RPMI7951 (cell line): ENCODE results near the gene IL18RAP. TPM values are rescaled to one million over a fixed set of nuclear protein-coding genes. Genes with fewer than 3 reads are reported as not detected.

ENCODE experiments used
- DNase-seq: peaks from one replicate; pipeline ENCODE4 v3.0.0-alpha.2; 2012; ENCODE audit warnings: low read depth
- total RNA-seq: library from RNA; depleted of rRNA; stranded (reverse); fragments of >200 nt; shearing (Covaris generic); gene quantifications from 2 replicates; pipeline ENCODE4 v1.2.3, GENCODE V29; 2014

IL18RAP gene
- total RNA-seq, 1 experiment from 2014 or later: not detected

GRCh38 chr2:102423368-102423767 is 408 bp downstream of the IL18RAP start:
- DNase-seq: no peak

- DNase-seq: no peak
Measured at GRCh38 chr2:102424754-102425153, 1.8 kb downstream of the IL18RAP start.

- DNase-seq: no peak
Measured at GRCh38 chr2:102425441-102426132, 2.6 kb downstream of the IL18RAP start.

GRCh38 chr2:102427249-102427648 is 4.3 kb downstream of the IL18RAP start:
- DNase-seq: no peak

GRCh38 chr2:102428573-102428972 is 5.6 kb downstream of the IL18RAP start:
- DNase-seq: no peak

GRCh38 chr2:102432386-102432785 is 9.4 kb downstream of the IL18RAP start:
- DNase-seq: no peak

GRCh38 chr2:102433973-102434654 is 11.2 kb downstream of the IL18RAP start:
- DNase-seq: no peak

GRCh38 chr2:102434655-102435381 is 11.9 kb downstream of the IL18RAP start:
- DNase-seq: peak; percentile 20

- no peak for DNase-seq
Measured at GRCh38 chr2:102435741-102436140, 12.8 kb downstream of the IL18RAP start.

GRCh38 chr2:102436323-102436722 is 13.4 kb downstream of the IL18RAP start:
- peak; percentile 77 for DNase-seq

- DNase-seq: peak; percentile 46
Measured at GRCh38 chr2:102437122-102437521, 14.2 kb downstream of the IL18RAP start.

- DNase-seq: no peak
Measured at GRCh38 chr2:102438111-102438510, 15.2 kb downstream of the IL18RAP start.

- DNase-seq: no peak
Measured at GRCh38 chr2:102438578-102438977, 15.6 kb downstream of the IL18RAP start.

- peak; percentile 77 for DNase-seq
Measured at GRCh38 chr2:102439065-102439695, 16.2 kb downstream of the IL18RAP start.

- DNase-seq: peak; percentile 35
Measured at GRCh38 chr2:102442967-102443828, 20.2 kb downstream of the IL18RAP start.

GRCh38 chr2:102444233-102444632 is 21.3 kb downstream of the IL18RAP start:
- DNase-seq: no peak

- no peak for DNase-seq
Measured at GRCh38 chr2:102446936-102447335, 24.0 kb downstream of the IL18RAP start.

- peak; percentile 39 for DNase-seq
Measured at GRCh38 chr2:102449370-102449974, 26.5 kb downstream of the IL18RAP start.

GRCh38 chr2:102451968-102452367 is 29.0 kb downstream of the IL18RAP start:
- DNase-seq: no peak

- DNase-seq: no peak
Measured at GRCh38 chr2:102453501-102453900, 30.5 kb downstream of the IL18RAP start.
